ELR (cell line): Measurements from ENCODE around the gene SHE.

Source experiments
- DNase-seq: peaks from one replicate; pipeline ENCODE4 v3.0.0-alpha.2; 2015; ENCODE audit warnings: low read depth

The SHE gene

DNA sequence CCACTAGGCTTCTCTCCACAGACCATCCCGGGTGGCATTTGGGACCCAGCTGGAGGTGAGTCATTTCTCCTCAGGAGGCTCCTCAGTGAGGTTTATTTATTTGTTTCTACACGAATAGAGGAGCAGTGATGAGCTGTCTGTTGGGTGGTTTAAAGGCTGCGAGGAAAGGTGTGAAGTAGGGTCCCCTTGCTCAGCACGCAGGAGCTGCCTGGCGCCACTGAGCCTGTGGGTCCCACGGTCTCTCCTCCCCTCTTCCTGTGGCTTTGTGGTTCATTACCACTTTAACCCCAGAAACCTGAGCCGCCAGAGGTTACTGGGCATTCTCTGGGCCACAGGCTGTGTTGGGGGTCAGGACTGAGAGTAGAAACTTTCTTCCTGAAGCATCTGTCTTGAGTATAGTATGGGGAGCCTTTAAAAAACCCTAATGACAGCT is 57.2 kb downstream of the SHE start:
- DNase-seq: peak; percentile 94

- no peak for DNase-seq
Measured at GRCh38 chr1:154443274-154444013, 58.8 kb downstream of the SHE start.

DNA sequence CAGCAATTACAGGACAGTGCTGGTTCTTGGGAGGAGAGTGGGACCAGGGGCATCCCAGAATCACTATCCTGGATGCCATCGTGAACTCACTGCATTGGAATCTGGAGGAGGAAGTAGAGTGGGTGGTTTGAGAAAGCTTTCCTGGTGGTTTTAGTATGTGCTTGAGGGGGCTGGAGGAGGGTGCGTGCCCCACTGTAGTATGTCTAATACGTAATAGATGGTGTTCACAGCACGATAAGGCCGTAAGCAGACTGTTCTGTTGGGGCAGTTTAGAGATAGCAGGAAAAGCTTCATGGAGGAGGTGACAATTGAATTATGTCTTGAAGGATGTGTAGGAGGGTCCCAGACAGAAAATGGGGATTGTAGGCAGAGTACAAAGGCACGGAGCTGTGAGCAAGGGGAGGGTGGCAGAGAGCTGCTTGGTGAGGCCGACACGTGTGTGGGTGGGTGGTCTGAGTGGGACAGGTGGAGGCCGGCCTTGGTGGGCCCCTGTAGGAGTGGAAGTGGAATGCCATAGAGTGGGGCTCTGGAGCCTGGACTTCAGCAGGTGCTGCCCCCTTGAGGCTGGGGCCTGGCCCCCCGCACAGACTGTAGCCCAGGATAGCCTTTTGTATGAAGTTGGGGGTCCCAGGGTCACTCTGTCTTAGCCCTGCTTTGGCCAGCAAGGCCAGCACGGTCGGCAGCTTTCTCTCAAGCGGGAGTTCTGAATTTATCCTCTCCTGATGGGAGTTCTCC is 60.0 kb downstream of the SHE start:
- DNase-seq: peak; percentile 61

- no peak for DNase-seq
Measured at GRCh38 chr1:154441241-154441888, 60.8 kb downstream of the SHE start.

DNA sequence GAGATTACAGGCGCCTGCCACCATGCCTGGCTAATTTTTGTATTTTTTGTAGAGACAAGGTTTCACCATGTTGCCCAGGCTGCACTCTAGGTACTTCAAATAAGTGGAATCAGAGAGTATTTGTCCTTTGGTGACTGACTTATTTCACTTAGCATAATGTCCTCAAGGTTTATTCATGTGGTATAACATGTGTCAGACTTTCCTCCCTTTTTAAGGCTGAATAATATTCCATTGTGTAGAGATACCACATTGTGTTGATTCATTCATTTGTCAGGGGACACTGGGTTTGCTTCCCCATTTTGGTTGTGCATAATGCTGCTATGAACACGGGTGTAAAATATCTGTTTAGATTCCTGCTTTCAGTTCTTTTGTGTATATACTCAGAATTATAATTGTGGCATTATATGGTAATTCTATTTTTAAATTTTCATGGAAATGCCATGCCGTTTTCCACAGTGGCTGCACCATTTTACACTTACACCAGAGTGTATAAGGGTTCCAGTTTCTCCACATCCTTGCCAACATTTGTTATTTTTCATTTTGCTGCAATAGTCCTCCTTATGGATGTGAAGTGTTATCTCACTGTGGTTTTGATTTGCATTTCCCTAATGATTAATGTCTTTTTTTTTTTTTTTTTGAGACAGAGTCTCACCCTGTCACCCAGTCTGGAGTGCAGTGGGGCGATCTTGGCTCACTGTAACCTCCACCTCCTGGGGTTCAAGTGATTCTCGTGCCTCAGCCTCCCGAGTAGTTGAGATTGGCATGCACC is 62.0 kb downstream of the SHE start:
- no peak for DNase-seq

DNA sequence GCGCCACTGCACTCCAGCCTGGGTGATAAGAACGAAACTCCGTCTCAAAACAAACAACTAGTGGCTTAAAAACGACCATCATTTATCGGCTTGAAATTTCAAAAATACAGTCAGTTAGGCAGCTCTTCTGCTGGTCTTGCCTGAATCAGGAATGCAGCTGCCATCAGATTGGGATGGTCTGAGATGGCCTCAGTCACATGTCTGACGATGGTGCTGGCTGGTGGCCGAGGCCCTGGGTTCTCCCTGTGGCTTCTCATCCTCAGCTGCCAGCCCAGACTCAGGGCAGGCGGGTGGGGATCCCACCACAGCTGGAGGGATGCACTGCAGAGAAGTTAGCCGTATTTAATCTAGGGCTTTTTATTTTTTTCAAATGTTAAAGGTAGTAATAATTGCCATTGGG is 65.8 kb downstream of the SHE start:
- no peak for DNase-seq

DNA sequence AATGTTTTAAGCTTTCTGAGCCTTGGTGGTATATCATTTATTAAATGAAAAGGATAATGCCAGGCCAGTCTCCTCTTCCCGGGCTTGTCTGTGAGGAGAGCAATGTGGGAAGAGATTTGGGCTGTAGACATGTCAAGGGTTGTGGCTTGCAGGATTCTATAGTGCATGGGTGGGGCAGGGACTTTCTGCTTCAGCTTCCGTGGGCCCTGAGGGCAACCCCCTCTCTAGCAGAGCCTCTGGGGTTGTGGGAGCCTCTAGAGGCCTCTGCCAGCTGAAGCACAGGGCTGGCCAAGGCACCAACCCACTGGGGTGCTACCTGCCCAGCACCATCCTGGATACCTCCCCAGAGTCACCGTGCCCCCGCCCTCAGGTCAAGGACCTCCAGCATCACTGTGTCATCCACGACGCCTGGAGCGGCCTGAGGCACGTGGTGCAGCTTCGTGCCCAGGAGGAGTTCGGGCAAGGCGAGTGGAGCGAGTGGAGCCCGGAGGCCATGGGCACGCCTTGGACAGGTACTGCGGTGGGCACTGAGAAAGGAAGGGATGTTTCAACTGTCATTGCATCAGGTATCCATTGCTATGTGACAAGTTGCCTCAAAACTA is 66.5 kb downstream of the SHE start:
- no peak for DNase-seq

GRCh38 chr1:154434346-154435085 is 67.7 kb downstream of the SHE start:
- no peak for DNase-seq

GRCh38 chr1:154433161-154433764 is 68.9 kb downstream of the SHE start:
- peak; percentile 8 for DNase-seq

GRCh38 chr1:154431586-154432373 is 70.4 kb downstream of the SHE start:
- peak; percentile 95 for DNase-seq

DNA sequence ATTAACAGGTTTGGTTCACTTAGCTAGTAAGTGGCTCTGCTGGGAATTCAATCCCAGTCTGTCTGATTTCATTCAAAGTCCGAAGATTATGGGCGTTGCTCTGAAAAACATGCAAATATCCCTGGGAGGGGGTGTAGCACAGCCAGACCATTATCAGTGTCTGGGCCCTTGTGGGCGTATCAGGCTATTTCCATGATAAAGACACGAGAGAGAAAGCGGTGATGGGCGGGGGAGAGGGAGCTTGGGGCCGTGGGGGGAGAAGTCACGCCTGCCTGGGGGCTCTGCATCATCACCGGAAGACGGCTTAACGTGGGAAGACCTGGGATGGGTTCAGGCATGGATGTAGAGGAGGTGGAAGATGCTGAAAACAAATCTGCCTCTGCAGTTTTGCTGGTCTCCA is 71.3 kb downstream of the SHE start:
- peak; percentile 48 for DNase-seq

DNA sequence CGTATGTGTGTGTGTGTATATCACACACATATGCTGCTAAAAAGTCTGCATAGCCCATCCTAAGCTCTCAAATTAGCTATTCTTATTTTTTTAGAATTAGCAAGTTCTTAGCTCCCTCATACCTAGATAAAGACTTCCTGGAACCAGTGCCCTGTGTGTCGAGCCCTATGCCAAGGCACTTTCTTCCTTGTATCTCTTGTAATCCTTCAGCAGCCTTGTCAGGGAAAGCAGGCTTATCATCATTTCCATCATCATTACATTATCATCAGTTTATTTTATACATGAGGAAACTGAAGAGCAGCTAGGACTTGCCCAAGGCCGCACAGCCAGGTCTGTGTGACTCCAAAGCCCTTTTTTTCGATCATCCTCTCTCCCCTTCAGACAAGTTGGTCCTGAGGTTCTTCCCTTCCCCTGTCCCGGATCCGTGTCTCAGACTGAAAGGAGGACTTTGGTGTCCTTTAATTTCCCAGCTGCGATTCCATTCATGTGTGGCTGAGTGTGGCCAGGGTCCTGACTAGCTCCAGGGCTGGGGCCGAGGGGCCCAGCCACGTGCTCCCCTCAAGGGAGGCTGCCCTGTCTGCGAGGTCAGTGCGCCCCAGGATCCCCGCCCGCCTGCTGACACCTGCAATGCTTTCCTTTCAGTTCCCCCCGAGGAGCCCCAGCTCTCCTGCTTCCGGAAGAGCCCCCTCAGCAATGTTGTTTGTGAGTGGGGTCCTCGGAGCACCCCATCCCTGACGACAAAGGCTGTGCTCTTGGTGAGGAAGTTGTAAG is 72.2 kb downstream of the SHE start:
- DNase-seq: no peak
